Stimulated activated CD4-positive, alpha-beta T cell treated with anti-CD3 and anti-CD28 coated beads, Interleukin-12 subunit alpha, Interleukin-12 subunit beta, amount 100 ng/mL, for 48 hours (primary cell): ENCODE measurements around the gene CCNE1.
A peak's percentile ranks its signal among the peaks of the same experiment; 100 is the strongest.

Experiments
- DNase-seq, 3 donors: peaks; one replicate each; pipeline ENCODE4 v3.0.0-alpha.2; 2020; ENCODE audit warnings: low read depth in 2 of 3, low spot score in 1 of 3

Gene CCNE1

DNA sequence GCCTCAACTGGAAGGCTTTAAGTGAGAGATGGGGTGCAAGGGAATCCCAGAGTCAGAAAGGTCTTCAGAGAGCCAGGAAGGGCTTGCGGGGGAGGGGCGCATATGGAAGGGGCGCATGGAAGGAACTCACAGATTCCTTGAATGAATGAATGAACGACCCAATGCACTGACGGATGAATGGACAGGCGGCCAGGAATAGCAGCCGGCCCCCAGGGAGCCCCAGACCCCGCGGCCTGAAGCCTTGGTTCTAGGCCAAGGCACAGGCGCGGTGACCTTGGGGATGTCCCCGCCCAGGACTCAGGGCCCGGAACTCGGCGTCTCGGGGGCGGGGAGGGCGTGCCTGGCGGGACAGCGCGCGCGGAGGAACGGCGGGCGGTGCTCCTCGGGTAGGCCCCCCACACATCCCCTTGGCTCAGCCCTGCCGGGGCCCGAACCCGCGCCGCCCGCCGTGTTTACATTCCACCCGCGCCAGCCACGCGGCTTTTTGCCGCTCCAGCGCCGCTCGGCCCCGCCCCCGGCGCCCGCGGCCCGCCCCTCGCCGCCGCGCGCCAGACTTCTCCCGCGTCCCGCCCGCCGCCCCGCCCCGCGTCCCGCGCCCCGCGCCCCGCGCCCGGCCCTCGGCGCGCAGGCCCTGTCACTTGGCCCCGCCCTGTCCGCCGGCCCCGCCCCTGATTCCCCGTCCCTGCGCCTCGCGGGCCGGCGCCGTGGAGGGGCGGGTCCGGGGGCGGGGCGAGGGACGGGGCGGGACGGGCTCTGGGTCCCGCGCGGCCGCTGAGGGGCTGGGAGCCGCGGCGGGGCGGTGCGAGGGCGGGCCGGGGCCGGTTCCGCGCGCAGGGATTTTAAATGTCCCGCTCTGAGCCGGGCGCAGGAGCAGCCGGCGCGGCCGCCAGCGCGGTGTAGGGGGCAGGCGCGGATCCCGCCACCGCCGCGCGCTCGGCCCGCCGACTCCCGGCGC lies at the start of gene CCNE1:
CCNE1 (plus strand) TSS at position 867 of the 955 bp plus-strand sequence. CDS start 565 bp downstream, outside the sequence.
- DNase-seq = peak; percentile 86 to 97 (median 96)

DNA sequence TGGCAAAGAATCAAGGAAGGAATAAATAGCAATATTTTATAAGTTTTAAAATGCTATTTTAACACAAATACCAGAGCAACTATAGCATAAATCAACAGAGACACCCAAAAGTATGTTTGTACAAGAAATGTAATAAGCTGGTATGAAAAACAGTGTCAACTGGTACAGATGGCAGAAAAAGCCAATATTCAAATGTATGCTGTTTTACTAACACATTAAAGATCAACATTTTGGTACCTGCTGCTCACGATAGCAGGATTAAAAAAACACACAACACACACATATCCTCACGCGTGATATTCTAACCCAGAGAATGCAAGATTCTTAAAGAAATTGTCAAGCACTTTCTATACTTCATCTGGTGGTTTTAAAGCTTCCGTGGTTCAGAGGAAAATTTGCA lies 48.6 kb upstream of the CCNE1 start:
- DNase-seq = no peak

DNA sequence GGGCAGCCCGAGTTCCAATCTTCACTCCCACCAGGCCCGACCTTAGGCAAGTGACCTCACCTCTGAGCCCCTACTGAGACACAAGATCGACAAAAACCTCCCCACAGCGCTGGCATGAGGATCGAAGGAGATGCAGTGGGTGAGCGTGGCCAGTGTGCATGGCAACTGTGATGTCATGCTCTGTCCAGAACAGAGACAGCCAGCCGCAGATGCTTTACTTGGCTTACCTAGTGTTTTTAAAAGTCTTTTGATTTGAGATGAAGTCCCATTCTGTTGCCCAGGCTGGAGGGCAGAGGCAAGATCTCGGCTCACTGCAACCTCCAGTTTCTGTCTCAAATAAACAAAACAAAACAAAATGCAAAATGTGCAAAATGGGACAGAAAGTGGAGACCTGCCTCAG lies 47.4 kb upstream of the CCNE1 start:
- DNase-seq = no peak

DNA sequence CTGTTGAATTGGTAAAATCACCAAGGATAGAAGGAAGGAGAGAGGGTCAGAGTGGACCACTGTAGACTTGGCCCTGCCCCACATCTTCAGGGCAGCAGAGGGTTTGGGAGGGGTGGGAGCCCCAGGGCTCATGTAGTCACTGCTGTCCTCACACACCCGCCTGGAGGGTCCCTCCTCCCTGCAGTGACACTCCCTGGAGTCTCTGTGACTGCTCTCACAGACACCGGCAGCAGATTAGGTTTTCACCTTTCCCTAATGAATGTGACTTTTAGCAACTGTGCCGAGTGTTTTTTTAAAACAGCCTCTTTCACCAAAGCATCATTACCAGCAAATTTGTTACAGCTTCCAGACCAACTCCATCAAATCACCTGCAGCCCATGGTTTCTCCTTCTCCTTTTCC lies 45.7 kb upstream of the CCNE1 start:
- no peak for DNase-seq

DNA sequence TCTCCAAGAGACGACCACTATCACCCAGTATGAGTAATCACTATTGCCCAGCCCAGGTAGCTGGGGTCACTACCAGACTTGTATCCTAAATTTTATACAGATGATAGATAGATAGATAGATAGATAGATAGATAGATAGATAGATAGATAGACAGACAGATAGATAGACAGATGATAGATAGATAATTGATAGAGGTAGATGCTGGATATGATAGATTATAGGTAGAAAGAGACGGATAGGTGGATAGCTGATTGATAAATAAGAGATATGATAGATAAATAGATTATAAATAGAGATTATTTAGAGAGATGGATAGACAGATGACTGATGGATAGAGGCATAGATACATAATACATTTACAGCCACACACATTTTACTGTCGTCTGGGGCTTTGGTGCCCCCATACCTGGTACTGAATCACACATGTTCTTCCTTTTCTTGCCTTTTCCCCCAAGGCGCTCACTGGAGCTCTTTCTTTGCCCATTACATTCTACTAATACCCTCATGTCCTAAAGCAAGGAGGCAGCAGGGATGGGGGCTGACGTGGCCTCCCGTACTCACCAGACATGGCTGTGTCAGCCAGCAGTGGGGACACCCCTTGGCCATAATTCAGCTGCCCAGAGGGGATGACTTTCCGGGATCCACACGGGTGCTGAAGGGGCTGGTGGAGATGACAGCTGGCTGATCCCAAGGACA lies 44.6 kb upstream of the CCNE1 start:
- DNase-seq = no peak

DNA sequence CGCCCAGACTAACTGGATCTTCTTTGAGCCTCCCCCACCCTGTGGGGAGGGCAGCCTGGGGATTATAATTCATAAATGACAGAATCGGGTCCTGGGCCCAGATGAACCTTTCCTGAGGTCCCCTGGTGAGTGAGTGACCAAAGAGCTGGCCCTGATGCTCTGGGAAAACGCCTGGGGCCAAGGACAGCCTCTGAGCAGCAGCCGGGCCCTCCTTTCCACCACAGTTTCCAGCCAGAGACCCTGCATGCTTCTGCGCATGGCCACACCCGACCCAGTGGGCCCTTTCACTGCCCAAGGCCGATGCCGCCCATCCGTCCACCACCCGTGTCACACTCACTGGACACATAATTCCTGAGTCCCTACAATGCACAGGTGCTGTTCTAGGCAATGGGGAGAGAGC lies 43.6 kb upstream of the CCNE1 start:
- DNase-seq = no peak

DNA sequence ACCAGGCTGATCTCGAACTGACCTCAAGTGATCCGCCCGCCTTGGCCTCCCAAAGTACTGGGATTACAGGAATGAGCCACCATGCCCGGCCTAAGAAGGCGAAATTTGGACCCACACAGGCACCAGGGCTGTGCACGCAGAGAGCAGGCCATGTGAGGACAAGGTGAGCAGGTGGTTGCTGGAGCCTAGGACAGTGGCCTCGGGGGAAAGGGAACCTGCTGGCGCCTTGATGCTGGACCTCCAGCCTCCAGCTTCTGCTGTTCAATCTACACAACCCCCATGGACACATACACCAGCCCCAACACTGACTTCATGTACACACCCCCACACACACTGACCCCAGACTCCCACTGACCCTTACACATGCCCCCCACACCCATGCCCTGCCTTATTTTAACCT lies 41.8 kb upstream of the CCNE1 start:
- no peak for DNase-seq

DNA sequence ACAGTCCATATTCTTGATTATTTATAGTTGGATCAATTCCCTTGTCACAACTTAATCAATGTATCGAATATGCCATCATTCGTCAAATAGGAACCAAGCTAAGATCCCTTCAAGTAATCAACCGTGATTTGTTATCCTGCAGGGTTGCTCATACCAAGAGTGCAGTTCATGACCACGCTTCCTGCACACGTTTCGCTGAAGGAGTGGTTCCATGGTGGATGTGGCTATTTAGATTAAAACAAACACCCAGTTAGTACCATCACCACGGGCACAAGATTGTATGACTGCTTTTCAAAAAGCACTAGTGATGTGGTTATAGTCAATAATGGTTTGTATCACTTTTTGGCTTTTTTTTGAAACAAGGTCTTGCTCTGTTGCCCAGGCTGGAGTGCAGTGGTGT lies 41.1 kb upstream of the CCNE1 start:
- no peak for DNase-seq

DNA sequence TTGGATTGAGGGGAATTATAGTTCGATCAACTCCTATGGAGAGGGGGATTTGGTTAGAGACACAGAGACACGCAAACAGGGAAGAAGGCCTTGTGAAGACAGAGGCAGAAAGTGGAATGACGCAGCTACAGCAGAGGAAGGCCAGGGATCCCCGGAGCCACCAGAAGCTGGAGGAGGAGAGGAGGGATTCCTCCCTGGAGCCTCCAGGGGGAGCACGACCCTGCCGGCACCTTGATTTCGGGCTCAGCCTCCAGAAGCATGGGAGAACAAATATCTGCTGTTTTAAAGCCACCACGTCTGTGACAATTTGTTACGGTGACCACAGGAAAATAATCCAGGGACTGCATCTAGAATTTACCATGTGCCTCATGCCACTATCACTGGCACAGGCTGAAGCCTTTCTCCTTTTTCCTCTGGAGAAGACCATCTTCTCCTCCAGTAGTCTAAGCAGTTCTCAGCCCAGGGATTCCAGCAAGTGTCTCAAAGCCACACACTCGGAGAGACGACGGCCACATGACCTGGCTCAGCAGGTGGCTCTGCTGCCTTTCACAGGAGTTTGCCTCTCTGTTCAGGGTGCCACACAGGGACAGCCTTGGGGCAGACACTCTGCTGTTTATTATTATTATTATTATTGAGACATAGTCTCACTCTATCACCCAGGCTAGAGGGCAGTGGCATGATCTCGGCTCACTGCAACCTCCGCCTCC lies 39.9 kb upstream of the CCNE1 start:
- DNase-seq = peak; percentile 8 to 23 (median 15)

DNA sequence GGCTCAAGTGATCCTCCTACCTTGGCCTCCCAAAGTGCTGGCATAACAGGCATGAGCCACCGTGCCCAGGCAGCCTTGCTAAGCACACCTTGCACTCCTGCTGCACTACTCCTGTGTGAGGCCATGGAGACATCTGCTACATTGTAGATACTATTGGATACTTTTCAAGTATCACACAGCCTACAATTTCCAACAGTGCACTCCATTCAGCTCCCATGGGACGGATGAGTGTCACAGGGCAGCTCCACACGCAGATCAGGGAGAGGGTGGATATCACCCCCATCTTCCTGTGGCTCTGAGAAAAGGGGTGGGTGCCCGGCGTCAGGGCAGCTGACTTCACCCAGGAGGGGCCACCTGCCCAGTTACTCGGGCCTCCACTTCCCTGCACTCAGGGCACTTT lies 39.1 kb upstream of the CCNE1 start:
- DNase-seq = no peak

DNA sequence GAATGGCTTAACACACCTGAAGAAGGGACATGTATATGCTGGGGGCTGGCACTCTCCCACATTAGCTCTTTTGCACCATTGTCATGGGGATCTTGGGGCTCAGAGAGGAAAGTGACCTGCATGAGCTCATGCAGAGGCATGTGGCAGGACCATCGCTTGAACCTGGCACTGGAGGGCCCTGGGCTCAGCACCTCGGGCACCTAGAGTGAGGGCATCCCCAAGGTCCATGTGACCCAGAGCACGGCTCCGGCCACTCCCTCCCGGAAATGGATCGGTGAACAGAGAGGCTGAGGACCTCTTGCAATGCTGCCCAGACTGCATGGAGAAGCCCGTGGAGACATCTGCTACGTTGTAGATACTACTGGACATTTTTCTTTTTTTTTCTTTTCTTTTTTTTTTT lies 38.6 kb upstream of the CCNE1 start:
- DNase-seq = no peak

DNA sequence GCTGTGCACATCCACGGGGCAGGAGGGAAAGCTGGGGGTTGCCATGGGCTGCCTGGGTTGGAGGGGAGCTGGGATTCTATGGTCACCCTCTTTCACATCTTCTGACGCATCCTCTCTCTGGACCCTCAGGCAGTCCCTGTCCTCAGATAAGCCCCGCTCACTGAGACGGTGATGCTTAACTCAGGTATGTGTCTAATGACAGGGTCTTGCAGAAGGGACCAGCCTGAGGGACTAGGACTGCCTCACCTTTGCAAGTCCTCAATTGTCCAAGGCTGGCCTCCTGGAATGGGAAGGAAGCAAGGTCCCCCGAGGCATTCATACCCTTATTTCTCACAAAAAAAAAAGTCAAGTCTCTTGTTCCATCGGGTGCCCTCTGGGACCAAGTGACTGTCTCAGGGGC lies 37.7 kb upstream of the CCNE1 start:
- DNase-seq = no peak

DNA sequence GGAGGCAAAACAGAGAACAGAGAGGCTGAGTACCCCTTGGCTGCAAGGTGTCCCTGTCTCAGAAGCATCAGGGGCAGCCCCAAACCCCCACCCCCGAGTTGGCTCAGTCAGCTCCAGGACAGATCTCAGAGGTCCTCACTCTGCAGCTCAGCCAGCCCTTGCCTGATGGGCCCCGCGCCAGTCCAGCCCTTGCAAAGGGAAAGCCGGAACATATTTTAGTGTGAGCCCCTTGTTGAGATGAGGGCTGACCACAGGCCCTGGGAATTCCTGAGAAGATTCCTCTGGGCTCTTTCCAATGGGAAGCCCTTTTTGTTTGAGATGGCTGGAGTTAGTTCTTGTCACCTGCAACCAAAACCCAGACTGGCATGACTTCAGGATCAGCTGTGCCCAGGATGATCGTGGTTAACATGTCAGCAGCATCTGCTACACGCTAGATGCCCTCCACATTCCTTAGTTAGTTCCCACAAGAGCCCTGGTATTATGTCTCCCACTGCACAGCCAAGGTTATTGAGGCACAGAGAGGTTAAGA lies 33.9 kb upstream of the CCNE1 start:
- DNase-seq = no peak

DNA sequence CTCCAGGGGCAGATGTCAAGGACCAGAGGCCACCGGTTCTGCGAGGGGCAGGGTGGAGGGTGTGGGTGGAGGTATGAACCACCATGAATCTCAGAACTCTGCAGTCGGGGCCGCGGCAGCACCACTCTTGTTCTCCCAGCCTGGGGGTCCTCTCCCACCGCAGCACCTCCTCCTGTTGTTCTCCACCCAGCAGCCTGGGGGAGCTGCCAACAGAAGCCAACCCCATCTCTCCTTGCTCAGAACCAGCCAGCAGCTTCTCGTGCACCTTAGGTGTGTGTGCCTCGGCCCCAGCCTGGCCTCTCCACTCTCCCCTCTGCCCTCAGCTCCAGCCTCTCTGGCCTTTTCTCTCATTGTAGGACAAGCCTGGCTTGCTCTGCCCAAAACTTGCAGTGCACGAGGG lies 31.9 kb upstream of the CCNE1 start:
- no peak for DNase-seq

DNA sequence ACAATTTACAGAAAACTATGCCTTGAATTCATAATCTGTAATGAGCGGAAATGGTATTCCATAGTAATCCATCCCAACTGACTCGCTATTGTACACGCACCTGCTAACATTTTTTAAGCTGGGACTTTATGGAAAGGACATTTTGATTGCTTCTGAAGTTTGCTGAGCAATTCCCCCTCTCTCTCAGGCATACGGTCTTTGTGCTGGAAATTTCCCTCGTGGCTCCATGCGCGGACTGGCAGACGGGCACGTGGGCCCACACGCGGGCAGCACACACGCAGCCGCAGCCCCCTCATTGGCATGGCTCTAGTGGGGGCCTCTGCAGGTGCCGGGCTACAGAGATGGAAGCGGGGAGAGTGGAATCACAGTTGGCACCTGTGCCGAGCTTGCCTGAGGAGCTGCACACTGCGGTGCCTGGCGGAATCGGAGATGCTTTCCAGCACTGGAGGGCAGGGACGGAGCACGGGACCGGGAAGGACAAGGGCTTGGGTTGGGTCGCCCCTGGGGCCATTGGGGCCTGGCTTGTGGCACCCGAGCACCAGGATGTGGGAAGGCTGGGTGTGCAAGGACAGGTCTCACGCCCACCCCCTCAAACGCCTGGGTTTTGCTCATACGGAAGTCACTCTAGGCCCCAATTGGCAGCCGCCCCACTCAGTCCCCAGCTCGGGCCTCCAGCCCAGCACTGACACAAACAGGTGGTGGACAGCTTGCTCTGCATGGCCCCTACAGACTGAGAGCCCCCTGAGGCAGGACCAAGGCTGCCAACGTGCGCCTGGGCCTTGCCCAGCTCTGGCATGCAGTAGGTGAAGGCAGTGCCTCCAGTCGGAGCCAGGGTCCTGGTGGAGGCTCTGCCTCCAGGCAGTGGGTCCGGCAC lies 30.2 kb upstream of the CCNE1 start:
- DNase-seq = no peak

DNA sequence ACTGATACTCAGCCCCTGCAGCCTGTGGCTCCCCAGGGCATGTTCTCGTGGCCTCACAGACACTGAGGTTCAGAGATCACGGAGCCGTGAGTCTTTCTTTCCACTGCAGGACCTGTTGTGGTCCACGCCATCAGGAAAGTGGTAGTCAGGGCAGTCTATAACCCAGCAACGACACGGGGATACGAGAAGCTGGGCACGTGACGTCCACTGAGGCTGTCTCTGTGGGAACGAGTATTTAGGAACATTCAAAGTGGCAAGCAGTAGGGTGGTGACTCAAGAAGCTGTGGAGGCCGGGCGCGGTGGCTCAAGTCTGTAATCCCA lies 29.6 kb upstream of the CCNE1 start:
- no peak for DNase-seq

DNA sequence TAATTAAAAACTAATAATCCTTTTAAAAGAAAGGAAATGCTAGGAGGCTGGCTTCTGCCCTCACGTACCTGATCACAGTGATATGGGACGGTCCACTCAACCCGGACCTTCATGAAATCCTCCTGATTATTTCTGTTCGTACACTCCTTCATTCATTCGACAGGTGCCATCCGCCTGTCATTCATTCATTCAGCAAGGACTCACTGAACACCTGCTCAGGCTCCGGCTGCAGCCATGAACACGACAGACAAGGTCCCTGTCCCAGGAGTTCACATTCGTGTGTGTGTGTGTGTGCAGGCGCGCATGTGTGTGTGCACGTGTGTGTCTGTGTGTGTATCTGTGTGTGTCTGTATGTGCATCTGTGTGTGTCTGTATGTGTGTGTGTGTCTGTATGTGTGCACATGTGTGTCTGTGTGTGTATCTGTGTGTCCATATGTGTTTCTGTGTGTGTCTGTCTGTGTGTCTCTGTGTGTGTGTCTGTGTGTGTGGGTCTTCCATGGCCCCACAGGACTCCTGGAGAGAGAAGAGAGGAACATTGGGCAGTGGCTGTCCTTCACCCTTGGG lies 28.1 kb upstream of the CCNE1 start:
- no peak for DNase-seq

DNA sequence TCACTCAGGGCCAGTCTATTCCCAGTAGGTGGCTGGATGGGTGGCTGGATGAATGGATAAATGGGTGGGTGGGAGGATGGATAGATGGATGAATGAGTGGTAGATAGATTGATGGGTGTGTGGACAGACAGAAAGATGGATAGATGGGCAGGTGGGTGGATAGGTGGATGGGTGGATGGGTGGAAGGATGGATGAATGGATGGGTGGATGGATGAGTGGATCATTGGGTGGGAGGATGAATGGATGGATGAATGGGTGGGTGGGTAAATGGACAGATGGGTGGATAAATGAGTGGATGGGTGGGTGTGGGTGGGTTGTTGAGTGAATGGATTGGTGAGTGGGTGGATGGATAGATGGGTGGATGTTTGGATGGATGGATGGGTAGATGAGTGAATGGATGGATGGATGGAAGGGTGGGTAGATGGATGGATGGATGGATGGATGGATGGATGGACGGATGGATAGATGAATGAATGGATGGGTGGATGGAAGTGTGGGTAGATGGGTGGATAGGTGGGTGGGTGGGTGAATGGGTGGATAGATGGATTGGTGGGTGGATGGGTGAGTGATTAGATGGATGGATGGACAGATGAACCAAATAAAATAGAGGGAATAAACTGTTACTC lies 27.1 kb upstream of the CCNE1 start:
- DNase-seq = no peak

DNA sequence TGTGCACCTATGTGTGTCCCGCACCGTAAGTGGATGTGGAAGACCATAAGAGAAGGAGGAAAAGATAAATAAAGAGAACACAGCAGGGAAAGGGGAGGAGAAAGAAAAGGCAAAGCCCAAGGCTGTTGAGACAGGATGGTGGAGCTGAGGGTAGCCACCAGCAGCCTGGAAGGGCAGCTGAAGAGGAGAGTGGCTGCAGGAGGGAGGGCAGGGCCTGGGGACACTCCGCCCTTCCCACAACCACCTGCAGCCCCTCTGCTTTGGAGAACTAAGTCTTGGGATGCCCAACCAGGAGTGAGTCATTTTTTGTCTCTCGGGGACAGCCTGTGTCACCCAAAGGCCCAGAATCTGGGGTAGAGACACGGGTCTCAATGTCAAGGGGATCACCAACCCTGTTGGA lies 26.4 kb upstream of the CCNE1 start:
- DNase-seq = no peak
